K562 (cell line): ENCODE results near the gene NARF. TPM values are rescaled to one million over a fixed set of nuclear protein-coding genes. Genes with fewer than 3 reads are reported as not detected.

ENCODE experiments used
- ATF3 ChIP-seq, 2 experiments: fragments of 450-650 bp in 1 of 2; sonication (generic) in 1 of 2; formaldehyde crosslinking in 1 of 2; IDR thresholded peaks in 1 of 2; conservative IDR thresholded peaks in 1 of 2; 2 replicates each; pipeline versions ENCODE4 v1.6.1 to v1.8.1; 2016 to 2023; ENCODE audit warnings: mild to moderate bottlenecking in 2 of 2, moderate library complexity in 2 of 2, inconsistent platforms in 1 of 2, missing genetic modification reagents in 1 of 2
- CBX5 ChIP-seq: IDR thresholded peaks from 2 replicates; pipeline ENCODE4 v1.6.1; 2014; ENCODE audit warnings: low read depth, borderline replicate concordance
- CSDE1 ChIP-seq, 2 experiments: fragments of 450-650 bp; IDR thresholded peaks; 2 replicates each; pipeline ENCODE4 v1.6.1; 2016; ENCODE audit warnings: mild to moderate bottlenecking in 1 of 2
- E2F4 ChIP-seq: sonication (generic); formaldehyde crosslinking; IDR thresholded peaks from 2 replicates; pipeline ENCODE4 v1.8.0; 2022; ENCODE audit warnings: mild to moderate bottlenecking, low read depth, missing genetic modification reagents
- E2F5 ChIP-seq: sonication (generic); formaldehyde crosslinking; IDR thresholded peaks from 2 replicates; pipeline ENCODE4 v1.8.0; 2022; ENCODE audit warnings: mild to moderate bottlenecking, missing genetic modification reagents
- GABPB2 ChIP-seq: fragments of 250-450 bp; sonication (Bioruptor Pico); conservative IDR thresholded peaks from 2 replicates; pipeline ENCODE4 v1.5.1; 2021; ENCODE audit warnings: mild to moderate bottlenecking
- HMG20A ChIP-seq: fragments of 450-650 bp; formaldehyde crosslinking; conservative IDR thresholded peaks from 2 replicates; pipeline ENCODE4 v1.4.0; 2020; ENCODE audit warnings: mild to moderate bottlenecking, mixed read lengths
- MCM7 ChIP-seq, 2 experiments: fragments of 450-650 bp; IDR thresholded peaks; 2 replicates each; pipeline ENCODE4 v1.6.1; 2016 to 2018
- MEIS2 ChIP-seq: fragments of 450-650 bp; IDR thresholded peaks from 2 replicates; pipeline ENCODE4 v1.6.1; 2014; ENCODE audit warnings: mild to moderate bottlenecking; ENCODE audit not compliant: partially characterized antibody
- NFYB ChIP-seq: IDR thresholded peaks from 2 replicates; pipeline ENCODE4 v1.6.1; 2011; ENCODE audit warnings: mild to moderate bottlenecking, moderate library complexity; ENCODE audit not compliant: insufficient read length; ENCODE audit errors: extremely low read depth
- PML ChIP-seq: IDR thresholded peaks from 2 replicates; pipeline ENCODE4 v1.6.1; 2012; ENCODE audit warnings: low read length, inconsistent platforms
- SFPQ ChIP-seq: fragments of 200-400 bp; formaldehyde crosslinking; IDR thresholded peaks from 2 replicates; pipeline ENCODE4 v1.6.1; 2017; ENCODE audit warnings: mild to moderate bottlenecking, low read depth, low read length, moderate library complexity
- TCF3 ChIP-seq: sonication (generic); formaldehyde crosslinking; IDR thresholded peaks from 2 replicates; pipeline ENCODE4 v1.4.0; 2020; ENCODE audit warnings: mild to moderate bottlenecking, missing genetic modification reagents
- THRAP3 ChIP-seq: fragments of 450-650 bp; IDR thresholded peaks from 2 replicates; pipeline ENCODE4 v1.6.1; 2016; ENCODE audit warnings: mild to moderate bottlenecking, inconsistent platforms, borderline replicate concordance
- polyA plus RNA-seq, 8 experiments: library from polyadenylated mRNA; depleted of rRNA in 4 of 8; stranded (reverse) in 5 of 8; unstranded in 3 of 8; fragments of >200 nt; fragmentation: Nextera tagmentation in 2 of 8; fragmentation: Illumina TruSeq in 1 of 8; extraction: Ambion mirVana in 2 of 8; extraction: Trizol in 1 of 8; gene quantifications; 2 replicates each; pipeline versions ENCODE4 v1.2.1 to v1.2.3, GENCODE V29; 2011 to 2014; ENCODE audit warnings: inconsistent platforms in 1 of 8, missing spikeins in 1 of 8
- total RNA-seq, 7 experiments: library from RNA; depleted of rRNA in 6 of 7; stranded (reverse); fragments of >200 nt in 6 of 7; fragmentation: Illumina TruSeq in 2 of 7; extraction: Trizol in 2 of 7; gene quantifications; 2 replicates each; pipeline versions ENCODE4 v1.2.1 to v1.2.3, GENCODE V29; 2011 to 2021; ENCODE audit warnings: low replicate concordance in 1 of 7
- TF ChIP-seq, protein P1 (sequence below): fragments of 250-450 bp; sonication (Bioruptor Pico); IDR thresholded peaks from 2 replicates; pipeline ENCODE4 v1.8.0; 2022; ENCODE audit warnings: inconsistent platforms
- TF ChIP-seq, protein P2 (sequence below): fragments of 200-800 bp; sonication (Bioruptor generic); IDR thresholded peaks from 2 replicates; pipeline ENCODE4 v1.6.1; 2017; ENCODE audit warnings: missing genetic modification characterization, missing compliant biosample characterization

NARF gene
- total and polyA plus RNA-seq, 9 of the 15 experiments (the other 6 are each of a cell fraction or from before 2014, with no cell fraction given), result 60.4 to 423 (median 132) TPM

DNA sequence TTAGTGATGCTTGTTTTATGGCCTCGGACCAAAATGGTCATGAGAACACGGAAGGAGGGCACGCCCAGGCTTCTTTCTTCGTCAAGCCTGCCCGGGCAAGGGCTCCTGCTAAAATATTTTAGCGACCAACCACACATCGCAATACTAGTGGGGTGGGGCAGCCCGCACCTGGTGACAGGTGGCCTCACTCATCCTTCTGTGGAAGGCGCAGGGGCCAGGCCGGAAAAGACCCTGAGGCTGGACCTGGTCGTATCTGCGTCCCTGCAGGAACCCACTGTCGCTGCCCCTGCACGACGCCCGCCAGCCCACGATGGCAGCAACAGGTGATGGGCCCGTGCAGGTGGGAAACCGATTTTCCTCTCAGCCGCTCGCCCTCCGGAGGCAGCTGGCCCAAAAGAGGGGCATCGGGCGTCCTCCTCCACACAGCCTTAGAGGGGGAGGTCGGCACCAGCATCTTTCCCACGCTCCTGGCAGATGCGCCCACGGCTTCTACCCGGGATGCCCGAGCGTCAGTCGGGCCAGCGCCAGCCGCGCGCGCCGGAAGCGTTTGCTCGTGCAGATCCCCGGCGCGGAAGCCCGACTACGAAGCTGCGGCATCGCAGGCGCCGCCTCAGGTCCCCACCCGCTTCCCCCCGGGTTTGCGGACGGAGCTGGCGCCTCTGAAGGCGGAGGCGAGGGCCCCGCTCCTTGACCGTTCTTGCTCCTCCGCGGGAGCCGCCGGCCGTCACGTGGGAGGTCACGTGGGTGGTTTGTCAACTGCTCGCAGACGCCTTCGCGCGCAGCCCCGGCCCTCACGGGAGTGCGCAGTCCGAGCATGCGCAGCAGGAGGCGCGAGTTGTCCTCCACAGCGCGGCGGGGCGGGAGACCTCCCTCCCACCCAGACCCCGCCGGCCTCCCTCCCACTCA lies 38.2 kb downstream of the NARF start (continued):
- TF ChIP-seq, protein P1, sequence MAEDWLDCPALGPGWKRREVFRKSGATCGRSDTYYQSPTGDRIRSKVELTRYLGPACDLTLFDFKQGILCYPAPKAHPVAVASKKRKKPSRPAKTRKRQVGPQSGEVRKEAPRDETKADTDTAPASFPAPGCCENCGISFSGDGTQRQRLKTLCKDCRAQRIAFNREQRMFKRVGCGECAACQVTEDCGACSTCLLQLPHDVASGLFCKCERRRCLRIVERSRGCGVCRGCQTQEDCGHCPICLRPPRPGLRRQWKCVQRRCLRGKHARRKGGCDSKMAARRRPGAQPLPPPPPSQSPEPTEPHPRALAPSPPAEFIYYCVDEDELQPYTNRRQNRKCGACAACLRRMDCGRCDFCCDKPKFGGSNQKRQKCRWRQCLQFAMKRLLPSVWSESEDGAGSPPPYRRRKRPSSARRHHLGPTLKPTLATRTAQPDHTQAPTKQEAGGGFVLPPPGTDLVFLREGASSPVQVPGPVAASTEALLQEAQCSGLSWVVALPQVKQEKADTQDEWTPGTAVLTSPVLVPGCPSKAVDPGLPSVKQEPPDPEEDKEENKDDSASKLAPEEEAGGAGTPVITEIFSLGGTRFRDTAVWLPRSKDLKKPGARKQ, result no peak
- peak; percentile 39; the same call in 1 of the 2 replicates for TF ChIP-seq ATF3 (IDR thresholded peaks at IDR 0.05)
- TF ChIP-seq ATF3 (CRISPR knock-in tag; conservative IDR thresholded peaks at IDR 0.05), result no peak
- TF ChIP-seq TCF3 (CRISPR knock-in tag), result peak; percentile 45; the same call in 1 of the 2 replicates
- TF ChIP-seq THRAP3, result no peak
- no peak for TF ChIP-seq PML
- TF ChIP-seq CSDE1 (IDR thresholded peaks at IDR 0.05), result no peak
- TF ChIP-seq E2F4 (CRISPR knock-in tag), result peak; percentile 87
- no peak for TF ChIP-seq SFPQ
- TF ChIP-seq, protein P2, sequence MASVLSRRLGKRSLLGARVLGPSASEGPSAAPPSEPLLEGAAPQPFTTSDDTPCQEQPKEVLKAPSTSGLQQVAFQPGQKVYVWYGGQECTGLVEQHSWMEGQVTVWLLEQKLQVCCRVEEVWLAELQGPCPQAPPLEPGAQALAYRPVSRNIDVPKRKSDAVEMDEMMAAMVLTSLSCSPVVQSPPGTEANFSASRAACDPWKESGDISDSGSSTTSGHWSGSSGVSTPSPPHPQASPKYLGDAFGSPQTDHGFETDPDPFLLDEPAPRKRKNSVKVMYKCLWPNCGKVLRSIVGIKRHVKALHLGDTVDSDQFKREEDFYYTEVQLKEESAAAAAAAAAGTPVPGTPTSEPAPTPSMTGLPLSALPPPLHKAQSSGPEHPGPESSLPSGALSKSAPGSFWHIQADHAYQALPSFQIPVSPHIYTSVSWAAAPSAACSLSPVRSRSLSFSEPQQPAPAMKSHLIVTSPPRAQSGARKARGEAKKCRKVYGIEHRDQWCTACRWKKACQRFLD (CRISPR knock-in tag), result no peak; the same call in 1 of the 2 replicates
- TF ChIP-seq NFYB, result no peak
- TF ChIP-seq MCM7 (IDR thresholded peaks at IDR 0.05), result no peak
- no peak; the same call in 1 of the 2 replicates for TF ChIP-seq GABPB2 (CRISPR knock-in tag)
- TF ChIP-seq MEIS2, result peak; percentile 52
- peak; percentile 45; the same call in 1 of the 2 replicates for TF ChIP-seq CBX5
- peak; percentile 66; the same call in 1 of the 2 replicates for TF ChIP-seq E2F5 (CRISPR knock-in tag)
- no peak for TF ChIP-seq HMG20A (CRISPR knock-in tag)
